ENCODE data around the gene PANK1.
A peak's percentile ranks its signal among the peaks of the same experiment; 100 is the strongest.

PANK1 gene

GRCh38 chr10:89555688-89556445 lies 89.2 kb downstream of the PANK1 start:
- no peak for TF ChIP-seq CTCF (IDR thresholded peaks at IDR 0.05; ENCODE audit: insufficient read depth, low read length, missing control alignments)
- no peak overlapping the region for H3K4me3 ChIP-seq (ENCODE audit: low read depth, low read length)
- ChIA-PET POLR2A (no interaction called here), CTCF (interaction anchor here (1.1 to 4.3 kb wide), 6 partner anchors 7 to 139 kb away, joined by 4 to 62 read pairs (median 10); no protein-coding TSS in a partner anchor)
- no peak for DNase-seq (ENCODE audit: low read depth, low spot score)

DNA sequence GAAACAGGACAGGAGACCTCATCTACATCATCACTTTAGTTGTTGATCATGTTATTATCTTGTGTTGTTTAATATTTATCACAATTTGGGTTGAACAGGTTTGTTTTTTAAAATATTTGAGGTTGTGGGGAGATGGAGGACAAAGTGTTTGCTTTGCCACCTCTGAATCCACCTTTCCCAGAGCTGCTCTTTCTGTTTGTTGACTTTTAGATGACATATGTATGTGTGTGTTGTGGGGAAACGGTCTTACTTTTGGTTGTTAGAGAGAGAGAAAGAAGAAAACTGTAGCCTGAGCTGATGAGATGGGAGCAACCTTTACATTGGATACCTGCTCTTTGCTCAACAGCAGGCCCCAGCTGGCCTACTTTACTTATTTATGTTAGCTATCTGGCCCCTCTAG lies 90.6 kb downstream of the PANK1 start:
- ChIA-PET CTCF (interaction anchor here (1.0 to 4.3 kb wide), 6 partner anchors 8 to 128 kb away, joined by 5 to 62 read pairs (median 7); no protein-coding TSS in a partner anchor), POLR2A (no interaction called here)
- H3K4me3 ChIP-seq (ENCODE audit: low read depth, low read length): no peak overlapping the region
- no peak for TF ChIP-seq CTCF (IDR thresholded peaks at IDR 0.05; ENCODE audit: insufficient read depth, low read length, missing control alignments)
- DNase-seq (ENCODE audit: low read depth, low spot score): no peak

- TF ChIP-seq CTCF (IDR thresholded peaks at IDR 0.05; ENCODE audit: insufficient read depth, low read length, missing control alignments): no peak
- CTCF ChIA-PET: interaction anchor here (1.7 to 3.7 kb wide), 3 partner anchors 9 to 11 kb away, joined by 6 to 14 read pairs (median 8); no protein-coding TSS in a partner anchor
- peak; percentile 81 for DNase-seq (ENCODE audit: low read depth, low spot score)
- POLR2A ChIA-PET: interaction anchor here (0.7 to 0.9 kb wide), 2 partner anchors 38 to 1062 kb away, joined by 3 read pairs; no protein-coding TSS in a partner anchor
- no peak overlapping the region for H3K4me3 ChIP-seq (ENCODE audit: low read depth, low read length)
Observed at GRCh38 chr10:89553064-89553734, 91.8 kb downstream of the PANK1 start.

DNA sequence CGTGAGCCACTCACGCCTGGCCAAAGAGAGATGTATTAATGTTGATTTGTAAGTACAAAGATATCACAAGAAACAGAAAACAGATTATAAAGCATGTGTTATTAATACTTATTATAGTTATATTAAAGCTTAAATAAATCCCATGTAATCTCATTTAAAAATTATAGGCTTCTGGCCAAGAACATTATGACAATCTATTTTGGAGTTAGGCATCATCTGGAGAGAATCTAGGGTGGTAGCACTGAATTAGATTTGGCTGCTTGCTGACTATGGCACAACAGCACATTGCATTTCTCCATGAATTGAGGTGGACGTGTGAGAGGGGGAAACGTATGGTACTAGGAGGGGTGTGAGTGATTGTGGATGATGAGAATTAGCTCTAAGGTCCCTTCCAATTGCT lies 92.8 kb downstream of the PANK1 start:
- DNase-seq (ENCODE audit: low read depth, low spot score): no peak
- no peak overlapping the region for H3K4me3 ChIP-seq (ENCODE audit: low read depth, low read length)
- POLR2A ChIA-PET: interaction anchor here (0.6 kb wide), 1 partner anchor 23 kb away, joined by 3 read pairs; no protein-coding TSS in a partner anchor
- no peak for TF ChIP-seq CTCF (IDR thresholded peaks at IDR 0.05; ENCODE audit: insufficient read depth, low read length, missing control alignments)
- CTCF ChIA-PET: interaction anchor here (1.2 to 3.7 kb wide), 2 partner anchors 10 to 123 kb away, joined by 4 to 14 read pairs; no protein-coding TSS in a partner anchor

- CTCF ChIA-PET: interaction anchor here (1.8 kb wide), 1 partner anchor 125 kb away, joined by 6 read pairs; no protein-coding TSS in a partner anchor
- TF ChIP-seq CTCF (IDR thresholded peaks at IDR 0.05; ENCODE audit: insufficient read depth, low read length, missing control alignments): no peak
- POLR2A ChIA-PET: no interaction called here
Observed at GRCh38 chr10:89550509-89550908, 94.5 kb downstream of the PANK1 start.

GRCh38 chr10:89549510-89549909 lies 95.5 kb downstream of the PANK1 start:
- no peak overlapping the region for H3K4me3 ChIP-seq (ENCODE audit: low read depth, low read length)
- no peak for DNase-seq (ENCODE audit: low read depth, low spot score)
- ChIA-PET POLR2A (no interaction called here), CTCF (interaction anchor here (0.8 to 1.8 kb wide), 2 partner anchors 12 to 124 kb away, joined by 3 to 6 read pairs; no protein-coding TSS in a partner anchor)
- no peak for TF ChIP-seq CTCF (IDR thresholded peaks at IDR 0.05; ENCODE audit: insufficient read depth, low read length, missing control alignments)

More at GRCh38 chr10:89550509-89550908, 94.5 kb downstream of the PANK1 start:
- H3K4me3 ChIP-seq (ENCODE audit: low read depth, low read length): no peak overlapping the region
- DNase-seq (ENCODE audit: low read depth, low spot score): no peak

All from AG04449 (cell line).